Right lobe of liver (tissue), 6 donors: ENCODE results near the gene ISG15. TPM values are rescaled to one million over a fixed set of nuclear protein-coding genes. Genes with fewer than 3 reads are reported as not detected.

ENCODE experiments used
- ATAC-seq, 4 donors: fragments of 200-7000 bp; cut with Tn5 transposase; one replicate each; pipeline ENCODE4 v1.9.1; 2020; ENCODE audit warnings: mild to moderate bottlenecking in 4 of 4, moderate library complexity in 4 of 4
- DNase-seq, 3 donors: peaks; one replicate each; pipeline ENCODE4 v3.0.0-alpha.2; 2020
- H3K27ac ChIP-seq, 3 donors: fragments of 200-600 bp; one replicate each; pipeline ENCODE4 v1.8.0; 2022
- H3K27me3 ChIP-seq, 2 donors: fragments of 200-600 bp; one replicate each; pipeline ENCODE4 v1.8.0; 2022
- H3K36me3 ChIP-seq, 4 donors: fragments of 200-600 bp; sonication (generic) in 1 of 4; one replicate each; pipeline versions ENCODE4 v1.5.1 to v1.8.0; 2017 to 2022; ENCODE audit warnings: control low read depth in 1 of 4
- H3K4me1 ChIP-seq, 4 donors: fragments of 200-600 bp; sonication (generic) in 1 of 4; one replicate each; pipeline versions ENCODE4 v1.5.1 to v1.8.0; 2017 to 2022; ENCODE audit warnings: control low read depth in 1 of 4
- H3K4me3 ChIP-seq, 3 donors: fragments of 200-600 bp; one replicate each; pipeline ENCODE4 v1.8.0; 2022
- H3K9me3 ChIP-seq, 4 donors: fragments of 200-600 bp; sonication (generic) in 1 of 4; one replicate each; pipeline versions ENCODE4 v1.5.1 to v1.8.0; 2017 to 2022; ENCODE audit warnings: control low read depth in 1 of 4
- POLR2A ChIP-seq: fragments of 450-650 bp; IDR thresholded peaks from one replicate; pipeline ENCODE4 v1.6.1; 2017; ENCODE audit warnings: antibody characterized with exemption, mild to moderate bottlenecking
- WGBS: methylation state at CpG from one replicate; pipeline ENCODE4 v1.1.6; 2018; ENCODE audit warnings: low coverage, low lambda C conversion rate; ENCODE audit not compliant: insufficient coverage; ENCODE audit errors: missing lambda C conversion rate; 5-methylcytosine and 5-hydroxymethylcytosine counted together
- intact Hi-C, 2 donors: fragments of 100-400 bp; cut with DNase I; formaldehyde crosslinking; loops; one replicate each; pipeline versions ENCODE4 v1.11.2 to v1.14.1; 2022
- total RNA-seq, 6 experiments: library from RNA; depleted of rRNA in 2 of 6; stranded (reverse); fragments of >200 nt in 2 of 6; fragmentation: NEBNext Ultra II Directional in 3 of 6; extraction: Animal tissue kit (Norgen Biotek cat#: 25700) in 3 of 6; gene quantifications; one replicate each; pipeline versions ENCODE4 v1.1.0 to v1.2.4, GENCODE V29; 2016 to 2023
- TF ChIP-seq, protein P1 (sequence below), 4 donors: fragments of 200-600 bp in 3 of 4; fragments of 450-650 bp in 1 of 4; IDR thresholded peaks; one replicate each; pipeline versions ENCODE4 v1.5.1 to v1.8.0; 2016 to 2022; ENCODE audit warnings: antibody characterized with exemption in 4 of 4, mild to moderate bottlenecking in 2 of 4
- donor health status: DM: no; HTN: yes; CAD: no.
- donor health status: DM: no; HTN: no; CAD: no.
- donor health status: DM: no; HTN: no; CAD: no.
- donor health status: DM: no; HTN: yes; CAD: no.
- donor health status: DM: no; HTN: yes; CAD: no.

ISG15 gene
- total RNA-seq, 6 experiments from 2014 or later = 16.3 to 98.7 (median 26.4) TPM

DNA sequence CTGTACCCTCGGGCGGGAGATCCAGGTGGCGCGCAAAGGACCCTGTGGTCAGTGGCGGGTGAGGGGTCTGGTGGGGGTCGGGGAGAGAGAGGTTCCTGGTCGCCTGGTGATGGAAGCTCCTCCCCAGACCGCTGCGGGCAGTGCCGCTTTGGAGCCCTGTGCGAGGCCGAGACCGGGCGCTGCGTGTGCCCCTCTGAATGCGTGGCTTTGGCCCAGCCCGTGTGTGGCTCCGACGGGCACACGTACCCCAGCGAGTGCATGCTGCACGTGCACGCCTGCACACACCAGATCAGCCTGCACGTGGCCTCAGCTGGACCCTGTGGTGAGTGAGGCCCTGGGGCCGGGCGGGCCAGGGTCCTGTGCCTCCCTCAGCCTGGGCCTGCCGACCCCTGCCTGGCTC, 30.1 kb downstream of the ISG15 start:
- Histone ChIP-seq H3K36me3 (peaks cover 0 to 2% (median 0%) of the 10 kb centered on the region in 4 donors), H3K4me1 (peaks cover 0 to 10% (median 5%) of the 10 kb centered on the region in 4 donors), H3K27me3 (no peaks in the 10 kb centered on the region), H3K4me3 (no peak overlapping the region), H3K27ac (no peak overlapping the region), H3K9me3 (no peaks in the 10 kb centered on the region)
- TF ChIP-seq, protein P1, sequence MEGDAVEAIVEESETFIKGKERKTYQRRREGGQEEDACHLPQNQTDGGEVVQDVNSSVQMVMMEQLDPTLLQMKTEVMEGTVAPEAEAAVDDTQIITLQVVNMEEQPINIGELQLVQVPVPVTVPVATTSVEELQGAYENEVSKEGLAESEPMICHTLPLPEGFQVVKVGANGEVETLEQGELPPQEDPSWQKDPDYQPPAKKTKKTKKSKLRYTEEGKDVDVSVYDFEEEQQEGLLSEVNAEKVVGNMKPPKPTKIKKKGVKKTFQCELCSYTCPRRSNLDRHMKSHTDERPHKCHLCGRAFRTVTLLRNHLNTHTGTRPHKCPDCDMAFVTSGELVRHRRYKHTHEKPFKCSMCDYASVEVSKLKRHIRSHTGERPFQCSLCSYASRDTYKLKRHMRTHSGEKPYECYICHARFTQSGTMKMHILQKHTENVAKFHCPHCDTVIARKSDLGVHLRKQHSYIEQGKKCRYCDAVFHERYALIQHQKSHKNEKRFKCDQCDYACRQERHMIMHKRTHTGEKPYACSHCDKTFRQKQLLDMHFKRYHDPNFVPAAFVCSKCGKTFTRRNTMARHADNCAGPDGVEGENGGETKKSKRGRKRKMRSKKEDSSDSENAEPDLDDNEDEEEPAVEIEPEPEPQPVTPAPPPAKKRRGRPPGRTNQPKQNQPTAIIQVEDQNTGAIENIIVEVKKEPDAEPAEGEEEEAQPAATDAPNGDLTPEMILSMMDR (IDR thresholded peaks at IDR 0.05) = no peak
- no peak for TF ChIP-seq POLR2A
- ATAC-seq (no peak), DNase-seq (no peak)
- no CpG with 5 or more reads among the region's 27 CpGs for WGBS
- intact Hi-C loops = no loop called here

DNA sequence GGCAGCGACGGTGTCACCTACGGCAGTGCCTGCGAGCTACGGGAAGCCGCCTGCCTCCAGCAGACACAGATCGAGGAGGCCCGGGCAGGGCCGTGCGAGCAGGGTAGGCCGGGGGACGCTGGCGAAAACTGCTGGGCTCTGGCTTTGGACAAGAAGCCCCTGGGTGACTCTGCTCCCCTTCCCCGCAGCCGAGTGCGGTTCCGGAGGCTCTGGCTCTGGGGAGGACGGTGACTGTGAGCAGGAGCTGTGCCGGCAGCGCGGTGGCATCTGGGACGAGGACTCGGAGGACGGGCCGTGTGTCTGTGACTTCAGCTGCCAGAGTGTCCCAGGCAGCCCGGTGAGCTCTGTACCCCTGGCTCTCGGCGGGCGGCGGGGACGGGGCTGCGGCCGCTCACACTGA, 30.6 kb downstream of the ISG15 start:
- Histone ChIP-seq H3K36me3 (peaks cover 0 to 2% (median 0%) of the 10 kb centered on the region in 4 donors), H3K4me1 (peaks cover 0 to 10% (median 5%) of the 10 kb centered on the region in 4 donors), H3K27ac (no peak overlapping the region), H3K27me3 (no peaks in the 10 kb centered on the region), H3K4me3 (no peak overlapping the region), H3K9me3 (no peaks in the 10 kb centered on the region)
- WGBS = no CpG with 5 or more reads among the region's 33 CpGs
- ATAC-seq (no peak), DNase-seq (no peak)
- intact Hi-C loops = no loop called here
- TF ChIP-seq, protein P1 (IDR thresholded peaks at IDR 0.05) = no peak
- no peak for TF ChIP-seq POLR2A

DNA sequence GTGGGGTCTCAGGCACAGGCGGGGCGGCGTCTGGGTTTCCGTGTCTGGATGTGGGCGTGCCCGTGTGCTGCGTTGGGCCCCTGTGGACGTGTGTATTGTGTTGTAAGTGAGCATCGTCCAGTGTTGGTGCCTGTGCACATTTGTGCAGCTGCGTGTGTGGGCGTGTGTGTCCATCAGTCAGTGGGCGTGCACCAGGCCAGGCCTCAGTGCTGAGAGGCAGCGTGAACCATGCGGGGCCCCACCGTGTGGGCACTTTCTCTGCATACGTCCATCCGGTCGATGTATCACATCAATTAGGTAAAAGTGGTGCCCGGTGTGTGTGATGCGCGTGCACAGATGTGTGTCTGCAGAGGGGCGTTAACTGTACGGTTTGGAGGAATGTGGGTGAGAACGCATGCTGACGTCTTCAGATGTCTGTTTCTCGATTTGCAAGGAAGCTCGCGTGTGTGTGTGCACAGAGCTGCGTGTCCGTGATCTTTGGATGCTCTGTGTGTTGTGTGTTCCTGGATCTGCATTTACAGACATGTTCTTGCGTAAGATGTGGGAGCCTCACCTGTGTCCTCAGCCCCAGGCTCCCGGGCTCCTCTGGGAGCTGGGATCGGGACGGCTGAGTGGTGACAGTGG, 31.3 kb downstream of the ISG15 start:
- intact Hi-C loops = no loop called here
- Histone ChIP-seq H3K4me3 (no peak overlapping the region), H3K27ac (no peak overlapping the region), H3K36me3 (peaks cover 0 to 2% (median 0%) of the 10 kb centered on the region in 4 donors), H3K9me3 (no peaks in the 10 kb centered on the region), H3K4me1 (peaks cover 0 to 10% (median 5%) of the 10 kb centered on the region in 4 donors), H3K27me3 (no peaks in the 10 kb centered on the region)
- ATAC-seq (no peak), DNase-seq (no peak)
- TF ChIP-seq POLR2A = no peak
- TF ChIP-seq, protein P1 (IDR thresholded peaks at IDR 0.05) = no peak
- 91% methylated on average over 23 of the region's 34 CpGs for WGBS

DNA sequence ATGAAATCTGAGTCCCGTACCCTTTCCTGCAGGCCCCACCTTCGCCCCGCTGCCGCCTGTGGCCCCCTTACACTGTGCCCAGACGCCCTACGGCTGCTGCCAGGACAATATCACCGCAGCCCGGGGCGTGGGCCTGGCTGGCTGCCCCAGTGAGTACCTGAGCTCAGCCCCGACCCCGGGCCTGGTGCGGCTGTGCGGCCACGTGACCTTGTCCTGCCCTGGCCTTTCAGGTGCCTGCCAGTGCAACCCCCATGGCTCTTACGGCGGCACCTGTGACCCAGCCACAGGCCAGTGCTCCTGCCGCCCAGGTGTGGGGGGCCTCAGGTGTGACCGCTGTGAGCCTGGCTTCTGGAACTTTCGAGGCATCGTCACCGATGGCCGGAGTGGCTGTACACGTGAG, 31.8 kb downstream of the ISG15 start:
- ATAC-seq (no peak), DNase-seq (no peak)
- TF ChIP-seq POLR2A = no peak
- TF ChIP-seq, protein P1 (IDR thresholded peaks at IDR 0.05) = no peak
- no peaks in the 10 kb centered on the region for H3K9me3 ChIP-seq
- peaks cover 0 to 2% (median 0%) of the 10 kb centered on the region in 4 donors for H3K36me3 ChIP-seq
- no peaks in the 10 kb centered on the region for H3K27me3 ChIP-seq
- no peak overlapping the region for H3K4me3 ChIP-seq
- intact Hi-C loops = no loop called here
- peaks cover 0 to 5% (median 3%) of the 10 kb centered on the region in 4 donors for H3K4me1 ChIP-seq
- H3K27ac ChIP-seq = no peak overlapping the region
- WGBS = 100% methylated on average over 1 of the region's 23 CpGs
